Measurements from ENCODE around the gene MEF2D.

DNA sequence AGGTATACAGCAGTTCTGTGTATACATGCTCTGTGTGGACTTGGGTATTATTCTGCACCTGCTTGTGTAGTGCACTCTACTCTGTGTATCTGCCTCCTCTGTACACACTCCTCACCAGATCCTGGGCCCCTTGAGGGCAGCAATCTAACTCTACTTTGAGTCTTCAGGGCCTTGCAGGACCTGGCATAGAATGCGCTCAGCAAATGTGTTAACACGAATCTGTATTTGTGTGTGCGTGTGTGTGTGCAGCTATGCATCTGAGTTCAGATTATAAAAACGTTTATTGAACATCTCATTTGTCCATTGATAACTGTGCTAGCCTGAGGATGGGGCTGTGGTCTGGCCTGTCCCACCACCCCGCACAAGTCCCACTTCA is 3.9 kb upstream of the MEF2D start:
- TF ChIP-seq CTCF (IDR thresholded peaks at IDR 0.05) (no peak), POLR2A (IDR thresholded peaks at IDR 0.05) (no peak)

All from right lobe of liver (tissue), 4 donors.